GDM1 (cell line): Measurements from ENCODE around the gene PPP1R16B.

Experiments used
- DNase-seq: peaks from one replicate; lab custom pipeline; 2025; lab: John Stamatoyannopoulos, UW

The PPP1R16B gene

GRCh38 chr20:38827770-38828281, 22.3 kb downstream of the PPP1R16B start:
- no peak for DNase-seq

GRCh38 chr20:38828514-38829295, 23.2 kb downstream of the PPP1R16B start:
- DNase-seq: no peak

- no peak for DNase-seq
Measured at GRCh38 chr20:38829296-38829875, 23.9 kb downstream of the PPP1R16B start.

- no peak for DNase-seq
Measured at GRCh38 chr20:38830356-38830755, 24.9 kb downstream of the PPP1R16B start.

- DNase-seq: no peak
Measured at GRCh38 chr20:38831049-38831691, 25.7 kb downstream of the PPP1R16B start.

DNA sequence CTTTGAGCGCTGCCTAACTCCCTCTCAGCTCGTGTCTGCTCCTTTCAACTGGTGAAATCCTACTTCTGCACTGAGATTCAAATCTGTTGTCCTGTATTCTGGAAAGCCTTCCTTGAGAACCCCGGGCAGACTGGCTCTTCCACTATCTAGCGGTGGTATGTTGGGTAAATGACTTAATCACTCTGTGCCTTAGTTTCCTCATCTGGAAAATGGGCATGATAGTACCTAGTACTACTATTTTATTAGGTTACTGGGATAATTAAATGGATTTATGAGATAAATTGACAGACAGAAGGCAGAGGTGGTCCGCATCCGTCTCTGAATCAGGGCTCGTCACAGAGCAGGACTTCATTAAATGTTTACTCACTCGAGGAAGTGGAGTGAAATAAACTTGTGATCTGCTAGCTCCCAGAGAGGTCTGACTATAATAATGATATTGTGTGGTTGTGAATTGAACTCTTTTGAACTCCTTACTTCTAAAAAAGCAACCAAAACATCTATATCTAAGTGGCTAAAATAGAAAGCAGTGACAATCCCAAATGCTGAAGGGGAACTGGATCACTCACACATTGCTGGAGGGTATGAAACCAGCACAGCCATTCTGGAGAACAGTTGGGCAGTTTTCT, 26.6 kb downstream of the PPP1R16B start:
- DNase-seq: no peak

DNA sequence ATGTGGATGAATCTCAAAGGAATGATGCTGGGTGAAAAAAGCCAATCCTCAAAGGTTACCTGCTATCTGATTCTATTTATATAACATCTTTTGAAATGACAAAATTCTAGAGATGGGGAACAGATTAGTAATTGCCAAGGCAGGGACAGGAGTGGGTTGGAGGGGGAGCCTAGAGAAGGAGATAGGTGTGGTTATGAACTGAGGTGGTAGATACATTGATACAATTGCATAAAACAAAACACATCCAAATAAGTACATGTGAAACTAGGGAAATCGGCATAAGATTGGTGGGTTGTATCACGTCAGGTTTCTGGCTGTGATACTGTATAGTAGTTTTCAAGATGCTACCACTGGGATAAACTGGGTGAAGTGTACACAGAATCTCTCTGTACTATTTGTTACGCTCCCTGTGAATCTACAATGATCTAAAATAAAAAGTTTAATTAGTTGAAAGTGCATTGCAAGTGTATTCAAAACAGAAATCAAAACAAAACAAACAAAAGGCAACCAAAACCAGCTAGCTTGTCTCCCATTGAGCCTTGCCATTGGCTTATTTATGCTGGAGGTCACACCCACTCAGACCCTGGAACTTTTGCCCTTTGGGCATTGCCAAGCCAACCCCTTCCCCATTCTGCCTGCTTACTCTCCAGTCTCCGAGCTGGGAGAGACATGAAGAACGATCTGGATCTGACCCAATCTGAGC, 27.8 kb downstream of the PPP1R16B start:
- DNase-seq: no peak

DNA sequence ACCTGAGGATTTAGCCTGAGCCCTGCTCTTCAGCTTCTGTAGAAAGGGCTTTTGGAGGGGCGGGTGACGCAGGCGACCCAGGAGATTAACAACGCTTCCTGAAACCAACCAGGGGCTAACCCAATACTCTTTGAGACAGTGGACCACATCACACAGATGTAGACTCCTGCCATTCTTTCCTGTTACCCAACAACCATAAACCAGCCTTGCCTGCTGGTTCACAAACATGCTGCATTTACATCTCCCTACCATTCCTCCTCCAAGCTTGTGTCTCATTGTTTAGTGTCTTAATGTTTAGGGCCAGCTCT, 28.3 kb downstream of the PPP1R16B start:
- DNase-seq: no peak

DNA sequence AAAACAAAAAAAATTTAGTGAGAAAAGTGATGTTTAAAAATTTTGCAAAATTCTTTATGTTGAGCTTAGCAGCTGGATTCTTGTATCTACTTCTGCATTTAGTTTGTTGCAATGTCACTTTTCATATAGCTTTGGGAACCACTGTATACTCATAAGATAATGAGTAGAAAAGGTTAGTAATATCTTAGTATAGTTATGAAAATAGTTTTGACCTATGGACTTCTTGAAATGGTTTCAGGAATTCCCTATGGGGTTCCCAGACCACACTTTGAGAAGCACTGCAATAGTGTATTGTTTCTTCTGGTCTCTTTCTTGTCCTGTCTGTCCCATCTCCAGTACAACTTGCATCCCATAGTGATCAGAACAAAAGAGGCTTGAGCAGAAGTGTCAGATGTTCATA, 29.4 kb downstream of the PPP1R16B start:
- DNase-seq: no peak

- no peak for DNase-seq
Measured at GRCh38 chr20:38835792-38836191, 30.3 kb downstream of the PPP1R16B start.

GRCh38 chr20:38836991-38837390, 31.5 kb downstream of the PPP1R16B start:
- no peak for DNase-seq

DNA sequence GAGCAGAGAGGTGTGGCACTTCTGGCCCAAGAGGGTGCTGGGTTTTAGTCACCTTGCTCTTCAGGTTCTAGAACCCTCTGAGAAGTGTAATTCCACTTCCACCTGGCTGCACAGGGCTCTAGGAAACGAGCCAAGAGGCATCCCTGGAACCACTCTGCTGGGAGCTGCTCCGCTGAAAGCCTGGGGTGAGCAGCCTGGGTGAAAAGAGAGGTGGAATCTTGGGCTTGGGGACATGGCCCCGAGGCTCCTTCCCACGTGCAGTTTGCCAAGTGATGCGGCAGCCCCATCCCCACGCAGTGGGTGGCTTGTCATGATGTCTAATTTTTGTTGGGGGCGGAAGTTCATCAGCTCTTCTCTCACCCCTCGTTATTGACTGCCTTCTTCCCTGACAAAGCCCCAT, 32.8 kb downstream of the PPP1R16B start:
- DNase-seq: no peak

DNA sequence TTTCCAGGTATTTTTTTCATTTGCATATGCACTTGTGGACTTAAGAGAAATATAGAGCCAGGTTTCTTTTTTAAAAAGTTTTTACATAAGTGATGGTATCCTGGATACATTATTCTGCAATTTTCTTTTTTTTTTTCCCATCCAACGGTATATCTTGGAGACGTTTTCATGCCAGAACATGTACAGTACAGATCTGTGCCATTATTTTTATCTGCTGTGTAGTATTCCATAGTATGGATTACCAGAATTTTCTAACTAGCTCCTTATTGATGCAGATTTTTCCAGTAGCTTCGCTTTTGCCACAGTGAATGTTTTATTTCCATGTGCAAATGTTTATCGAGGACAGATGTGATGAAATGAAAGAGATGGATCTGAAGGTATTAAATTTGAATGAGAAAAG, 34.1 kb downstream of the PPP1R16B start:
- no peak for DNase-seq

DNA sequence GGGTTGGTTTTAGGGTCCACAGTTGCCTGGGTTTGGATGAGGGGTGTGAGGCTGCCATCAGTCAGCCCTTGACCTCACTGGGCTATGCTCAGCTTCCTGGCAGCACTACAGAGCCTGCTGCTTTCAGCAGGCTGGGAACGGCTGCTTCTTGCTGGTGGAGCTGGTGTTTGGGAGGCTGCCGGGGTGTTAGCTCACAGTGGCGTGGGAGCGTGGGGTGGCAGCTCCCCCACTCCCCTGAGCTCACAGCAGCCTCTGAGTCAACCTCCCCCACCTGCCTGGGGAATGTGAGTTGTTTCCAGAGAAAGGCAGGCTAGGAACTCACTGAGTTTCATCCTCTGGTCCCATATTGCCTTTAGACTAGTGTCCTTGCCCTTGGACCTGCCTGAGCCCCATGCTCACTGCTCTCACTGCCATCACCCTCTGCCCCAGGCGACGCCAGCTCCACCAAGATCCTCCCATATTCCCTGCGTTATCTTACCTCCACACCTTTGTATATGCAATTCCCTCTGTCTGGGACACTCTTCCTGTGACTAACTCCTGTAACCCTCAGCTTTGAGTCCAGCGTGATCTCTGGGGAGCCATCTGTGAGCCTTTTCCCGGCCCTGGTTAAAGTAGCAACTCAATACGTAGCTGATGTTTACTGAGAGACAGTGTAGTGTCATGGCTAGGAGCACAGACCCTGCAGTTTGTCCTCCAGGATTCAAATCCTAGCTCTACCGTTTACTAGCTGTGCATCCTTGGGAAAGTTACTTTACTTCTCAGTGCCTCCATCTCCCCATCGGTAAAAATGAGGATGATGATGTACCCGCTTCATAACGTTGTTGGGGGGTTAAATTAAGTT, 34.8 kb downstream of the PPP1R16B start:
- DNase-seq: no peak

- DNase-seq: no peak
Measured at GRCh38 chr20:38840894-38841470, 35.5 kb downstream of the PPP1R16B start.

DNA sequence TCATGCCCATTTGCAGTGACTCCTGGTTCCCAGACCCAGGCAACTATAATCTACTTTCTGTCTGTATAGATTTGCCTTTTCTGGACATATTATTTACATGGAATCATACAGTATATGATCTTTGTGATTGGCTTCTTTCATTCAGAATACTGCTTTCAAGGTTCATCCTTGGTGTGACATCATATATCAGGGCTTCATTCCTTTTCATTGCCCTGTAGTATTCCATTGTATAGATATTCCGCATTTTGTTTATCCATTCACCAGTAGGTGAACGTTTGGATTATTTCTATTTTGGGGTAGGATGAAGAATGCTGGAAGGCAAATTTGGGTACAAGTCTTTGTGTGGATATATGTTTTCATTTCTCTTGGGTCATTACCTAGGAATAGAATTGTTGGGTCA, 36.1 kb downstream of the PPP1R16B start:
- no peak for DNase-seq

DNA sequence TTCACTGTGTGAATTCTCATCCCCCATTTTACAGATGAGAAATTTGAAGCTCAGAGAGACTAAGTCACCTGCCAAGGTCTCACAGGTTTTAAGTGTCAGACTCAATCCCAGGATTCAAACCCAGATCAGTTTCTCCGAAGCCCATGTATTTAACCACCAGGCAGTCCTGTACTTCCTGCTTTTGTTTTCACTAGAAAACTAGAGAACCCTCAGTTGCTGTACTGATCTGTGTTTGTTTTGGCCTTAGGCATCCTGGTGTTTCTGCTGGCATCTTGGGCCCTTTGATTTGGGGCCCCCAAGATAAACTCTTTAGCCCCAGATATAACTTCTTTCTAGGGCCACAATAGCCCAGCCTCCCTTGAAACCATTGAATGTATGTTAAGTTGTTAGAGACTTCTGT, 36.5 kb downstream of the PPP1R16B start:
- no peak for DNase-seq

DNA sequence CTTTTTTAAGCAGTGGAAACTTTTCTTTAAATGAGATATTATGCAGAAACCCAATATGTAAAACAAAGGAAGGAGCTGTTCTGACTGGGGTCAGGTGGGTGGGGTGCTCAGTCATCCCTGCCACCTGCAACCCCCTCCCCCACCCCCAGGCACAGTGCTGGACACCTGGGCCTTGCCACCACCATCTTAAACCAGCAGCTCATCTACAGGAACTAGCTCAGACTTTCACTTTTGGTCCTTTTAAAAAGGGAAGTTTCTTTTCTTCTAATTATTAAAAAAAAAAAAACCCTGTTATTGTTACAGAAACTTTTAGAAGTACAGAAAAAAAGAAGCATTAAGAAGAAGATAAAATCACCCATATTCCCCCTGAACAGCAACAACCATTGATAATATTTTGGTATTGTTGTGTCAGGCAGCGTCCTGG, 37.1 kb downstream of the PPP1R16B start:
- no peak for DNase-seq

DNA sequence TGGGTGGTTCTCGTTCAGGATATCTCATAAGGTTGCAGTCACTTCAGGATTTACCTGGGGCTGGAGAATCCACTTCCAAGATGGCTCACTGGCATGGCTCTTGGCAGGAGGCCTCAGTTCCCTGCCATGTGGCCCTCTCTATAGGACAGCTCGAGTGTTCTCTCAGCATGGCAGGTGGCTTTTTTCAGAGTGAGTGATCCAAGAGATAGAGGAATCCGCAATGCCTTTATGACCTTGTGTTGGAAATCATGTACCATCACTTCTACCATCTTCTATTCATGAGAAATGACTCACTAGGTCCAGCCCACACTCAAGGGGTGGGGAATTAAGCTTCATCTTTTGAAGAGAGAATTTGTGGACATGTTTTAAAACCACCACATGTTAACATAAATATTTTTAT, 37.8 kb downstream of the PPP1R16B start:
- no peak for DNase-seq

DNA sequence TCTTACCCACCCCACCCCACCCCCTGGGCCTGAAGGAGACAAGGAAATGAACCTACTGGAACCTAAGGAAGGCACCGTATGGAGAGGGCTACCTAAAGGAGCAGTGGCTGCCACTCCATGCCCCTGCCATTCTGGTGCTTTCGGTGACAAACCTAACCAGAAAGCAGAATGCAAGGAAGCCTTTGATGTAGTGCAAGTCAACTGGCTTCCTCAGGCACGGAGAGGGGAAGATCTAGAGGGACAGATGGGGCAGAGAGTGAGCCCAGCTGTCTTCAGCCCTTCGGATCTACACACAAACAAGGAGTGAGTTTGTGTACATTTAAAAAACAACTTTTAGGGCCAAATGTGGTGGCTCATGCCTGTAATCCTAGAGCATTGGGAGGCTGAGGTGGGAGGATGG, 39.5 kb downstream of the PPP1R16B start:
- no peak for DNase-seq

- DNase-seq: no peak
Measured at GRCh38 chr20:38847840-38848239, 42.3 kb downstream of the PPP1R16B start.
